PFSK-1 (cell line): ENCODE measurements around the gene NUB1.

Experiments
- FOXP2 ChIP-seq: optimal IDR thresholded peaks from 2 replicates; pipeline ENCODE3; 2011; ENCODE audit warnings: borderline replicate concordance, control low read depth, inconsistent platforms; ENCODE audit not compliant: insufficient read depth; ENCODE audit errors: extremely low read length, extremely low read depth
- POLR2AphosphoS5 ChIP-seq: IDR thresholded peaks from 2 replicates; pipeline ENCODE4 v1.6.1; 2012; ENCODE audit warnings: low read depth, mild to moderate bottlenecking, control low read depth, low read length, moderate library complexity
- REST ChIP-seq, 2 experiments: IDR thresholded peaks; 2 replicates each; pipeline versions ENCODE4 v1.6.1 to v1.8.0; 2011 to 2012; ENCODE audit warnings: low read depth in 2 of 2, low read length in 2 of 2, control low read depth in 1 of 2, inconsistent platforms in 1 of 2, mild to moderate bottlenecking in 1 of 2, moderate library complexity in 1 of 2; ENCODE audit not compliant: insufficient read depth in 1 of 2
- SIN3A ChIP-seq: IDR thresholded peaks from 2 replicates; pipeline ENCODE4 v1.6.1; 2012; ENCODE audit warnings: mild to moderate bottlenecking, low read length, moderate library complexity, borderline replicate concordance; ENCODE audit not compliant: insufficient read depth
- TAF1 ChIP-seq: IDR thresholded peaks from 2 replicates; pipeline ENCODE4 v1.6.1; 2012; ENCODE audit warnings: low read length, control low read depth, borderline replicate concordance; ENCODE audit not compliant: insufficient read depth

Gene NUB1

GRCh38 chr7:151338809-151339208, 2.8 kb upstream of the NUB1 start:
- TF ChIP-seq FOXP2 (no peak), POLR2AphosphoS5 (no peak), TAF1 (no peak), SIN3A (no peak), REST (IDR thresholded peaks at IDR 0.05; ENCODE audit: insufficient read depth in 1 of 2, low read depth in 2 of 2, low read length in 2 of 2) (no peak)

- TF ChIP-seq POLR2AphosphoS5: no peak
- no peak for TF ChIP-seq TAF1
- TF ChIP-seq REST (IDR thresholded peaks at IDR 0.05; ENCODE audit: insufficient read depth in 1 of 2, low read depth in 2 of 2, low read length in 2 of 2): no peak
- no peak for TF ChIP-seq SIN3A
- TF ChIP-seq FOXP2: no peak
These were observed 1.8 kb upstream of the NUB1 start for GRCh38 chr7:151339651-151340382.

GRCh38 chr7:151340794-151341356, 737 bp upstream of the NUB1 start:
- TF ChIP-seq TAF1 (no peak), FOXP2 (no peak), REST (IDR thresholded peaks at IDR 0.05; ENCODE audit: insufficient read depth in 1 of 2, low read depth in 2 of 2, low read length in 2 of 2) (no peak), POLR2AphosphoS5 (no peak), SIN3A (no peak)

GRCh38 chr7:151342102-151342646, 562 bp downstream of the NUB1 start:
- no peak for TF ChIP-seq REST (IDR thresholded peaks at IDR 0.05; ENCODE audit: insufficient read depth in 1 of 2, low read depth in 2 of 2, low read length in 2 of 2)
- TF ChIP-seq TAF1: 0 out of 2 replicates have a peak, but pooled peaks have one; percentile 23
